HG02840 (cell line): ENCODE results near the gene IQCK.
"Not testable (repeated sequence)": the region's sequence is repeated elsewhere in the genome, so short reads cannot be mapped to it uniquely, and the experiment has no call there.

ENCODE experiments used
- ATAC-seq: cut with Tn5 transposase; IDR thresholded peaks from one replicate; pipeline ENCODE4 v1.9.1; 2021; ENCODE audit warnings: mild to moderate bottlenecking, moderate library complexity, moderate number of reproducible peaks; ENCODE audit not compliant: unreplicated experiment, low FRiP score

IQCK gene

DNA sequence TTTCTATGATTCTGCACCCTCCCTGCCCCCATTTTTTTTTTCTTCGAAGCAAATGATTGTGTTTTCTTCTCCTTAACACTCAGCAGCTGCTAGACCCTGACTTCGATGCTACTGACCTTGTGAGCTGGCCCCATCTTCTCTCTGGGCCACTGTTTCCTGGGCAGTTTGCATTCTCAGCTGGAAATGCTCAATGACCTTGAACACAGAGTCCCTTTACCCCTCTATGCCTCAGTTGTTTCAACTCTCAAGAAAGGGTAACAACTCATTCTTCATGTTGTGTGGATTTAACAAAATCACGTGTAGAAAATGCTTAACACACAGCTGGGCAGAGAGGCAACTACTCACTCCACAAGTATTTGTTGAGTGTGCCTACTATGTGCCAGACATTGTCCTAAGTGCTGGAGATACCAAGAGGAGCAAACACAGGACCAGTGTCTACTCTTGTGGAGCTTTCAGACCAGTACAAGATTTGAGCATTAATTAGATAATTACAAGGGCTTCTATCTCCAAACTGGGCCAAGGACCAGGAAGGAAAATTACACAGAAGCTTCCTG, 66.2 kb downstream of the IQCK start:
- no peak for ATAC-seq

DNA sequence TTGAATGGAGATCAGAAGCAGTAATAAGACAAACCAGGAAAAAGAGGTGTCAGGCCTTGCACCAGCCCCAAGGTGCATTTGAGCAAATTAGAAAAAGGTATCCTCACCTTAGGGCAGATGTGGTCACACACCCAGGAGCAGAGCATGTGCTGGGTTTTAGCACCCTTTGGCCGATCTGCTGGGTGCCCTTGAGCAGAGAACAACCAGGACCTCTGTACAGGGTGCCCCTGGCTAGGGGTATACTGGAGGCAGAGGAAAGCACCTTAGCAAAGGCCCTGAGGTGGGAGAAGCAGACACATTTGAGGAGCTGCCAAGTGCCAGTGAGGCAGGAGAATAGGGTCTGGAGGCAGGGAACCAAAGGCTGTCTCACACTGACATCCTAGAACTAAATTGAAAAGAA, 67.0 kb downstream of the IQCK start:
- ATAC-seq: no peak

- no peak for ATAC-seq
Measured at GRCh38 chr16:19785512-19786130, 67.5 kb downstream of the IQCK start.

GRCh38 chr16:19801369-19801768, 83.3 kb downstream of the IQCK start:
- ATAC-seq: not testable (repeated sequence)

GRCh38 chr16:19801824-19802223, 83.8 kb downstream of the IQCK start:
- ATAC-seq: not testable (repeated sequence)

DNA sequence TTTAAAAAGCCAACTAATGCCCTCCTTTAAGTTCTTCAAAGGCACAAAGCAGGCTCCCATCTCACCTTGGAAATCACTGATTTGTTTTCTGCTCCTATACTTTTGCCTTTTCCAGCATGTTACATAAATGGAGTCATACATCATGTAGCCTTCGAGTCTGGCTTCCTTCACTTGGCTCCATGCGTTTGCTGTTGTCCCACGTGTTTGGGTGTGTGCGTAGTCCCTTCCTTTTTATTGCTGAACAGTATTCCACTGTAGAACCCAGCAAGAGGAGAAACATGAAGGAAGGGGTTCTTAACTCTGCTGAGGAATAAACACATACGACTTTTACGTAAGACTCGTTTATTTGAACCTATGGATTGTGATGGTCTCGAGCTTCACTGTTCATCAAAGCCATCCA, 84.5 kb downstream of the IQCK start:
- ATAC-seq: no peak

DNA sequence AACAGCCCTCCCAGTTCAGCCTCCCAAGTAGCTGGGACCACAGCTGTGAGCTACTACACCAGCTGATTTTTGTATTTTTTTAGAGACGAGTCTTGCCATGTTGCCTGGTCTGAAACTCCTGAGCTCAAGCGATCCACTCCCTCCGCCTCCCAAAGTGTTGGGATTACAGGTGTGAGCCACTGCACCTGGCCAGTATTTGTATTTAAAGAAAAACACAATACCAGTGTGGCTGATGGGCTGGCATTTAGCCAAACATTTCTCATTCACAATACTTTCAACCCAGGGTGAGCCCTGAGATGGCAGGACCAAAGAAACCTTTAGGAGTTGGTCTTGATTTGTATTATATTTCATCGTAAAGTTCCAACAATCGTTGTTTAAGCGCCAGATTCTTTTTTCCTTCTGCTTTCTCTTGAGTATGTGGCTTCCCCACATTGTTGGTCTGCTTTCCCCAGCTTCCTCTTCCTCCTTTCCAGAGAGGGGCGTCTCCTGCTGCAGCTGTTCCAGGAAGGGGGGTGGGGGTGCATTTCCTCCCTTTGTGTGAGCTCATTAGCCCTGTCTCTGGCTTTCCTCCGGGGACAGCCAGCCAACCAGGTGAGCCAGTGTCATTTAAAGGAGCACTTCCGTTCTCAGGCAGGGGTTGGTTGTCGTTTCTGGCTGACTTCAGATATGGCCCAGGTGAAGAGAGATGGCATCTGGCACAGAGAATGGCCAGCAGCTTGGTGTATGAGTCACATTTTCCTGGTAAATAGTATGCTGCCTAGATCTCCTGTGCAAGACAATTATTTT, 86.7 kb downstream of the IQCK start:
- ATAC-seq: no peak

GRCh38 chr16:19805459-19806162, 87.5 kb downstream of the IQCK start:
- ATAC-seq: no peak

- ATAC-seq: no peak
Measured at GRCh38 chr16:19808061-19808641, 90.1 kb downstream of the IQCK start.

- ATAC-seq: no peak
Measured at GRCh38 chr16:19809121-19809635, 91.1 kb downstream of the IQCK start.

DNA sequence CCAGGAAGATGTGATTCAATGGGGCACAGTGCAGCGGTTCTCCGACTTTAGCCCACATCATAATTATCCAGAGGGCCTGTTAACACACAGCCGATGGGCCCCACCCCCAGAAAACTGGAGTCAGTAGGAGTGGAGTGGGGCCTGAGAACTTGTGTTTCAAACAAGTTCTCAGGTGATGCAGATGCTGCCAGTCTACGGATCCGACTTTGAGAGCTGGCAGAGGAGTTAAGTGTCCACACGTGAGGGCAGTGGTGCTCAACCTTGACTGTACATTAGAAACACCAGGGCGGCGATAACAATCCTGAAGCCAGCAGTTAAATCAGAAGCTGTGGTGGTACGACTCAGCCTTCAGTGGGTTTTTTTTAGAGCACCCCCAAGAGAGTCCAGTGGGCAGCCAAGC, 91.6 kb downstream of the IQCK start:
- no peak for ATAC-seq

- ATAC-seq: no peak
Measured at GRCh38 chr16:19810817-19811731, 93.0 kb downstream of the IQCK start.

GRCh38 chr16:19812986-19813385, 94.9 kb downstream of the IQCK start:
- ATAC-seq: no peak

GRCh38 chr16:19815418-19815817, 97.3 kb downstream of the IQCK start:
- ATAC-seq: no peak

DNA sequence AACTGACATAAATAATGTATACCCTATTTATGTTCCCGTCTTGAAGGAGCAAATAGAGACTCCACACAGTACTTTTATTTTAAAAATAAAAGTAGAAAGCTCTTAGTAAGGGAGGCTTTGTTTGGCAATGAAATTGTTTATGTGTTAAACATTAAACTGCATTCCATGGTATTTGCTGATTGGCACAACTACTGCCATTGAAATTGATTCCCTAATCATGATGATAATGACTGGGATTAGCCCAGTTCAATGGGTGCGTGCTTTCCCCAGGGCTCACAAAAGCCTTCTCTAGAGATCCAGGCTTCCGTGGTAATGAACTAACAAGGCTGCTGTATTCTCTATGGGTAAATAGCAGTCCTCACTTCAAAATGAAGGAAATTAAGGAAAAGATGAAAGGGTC, 99.1 kb downstream of the IQCK start:
- no peak for ATAC-seq

DNA sequence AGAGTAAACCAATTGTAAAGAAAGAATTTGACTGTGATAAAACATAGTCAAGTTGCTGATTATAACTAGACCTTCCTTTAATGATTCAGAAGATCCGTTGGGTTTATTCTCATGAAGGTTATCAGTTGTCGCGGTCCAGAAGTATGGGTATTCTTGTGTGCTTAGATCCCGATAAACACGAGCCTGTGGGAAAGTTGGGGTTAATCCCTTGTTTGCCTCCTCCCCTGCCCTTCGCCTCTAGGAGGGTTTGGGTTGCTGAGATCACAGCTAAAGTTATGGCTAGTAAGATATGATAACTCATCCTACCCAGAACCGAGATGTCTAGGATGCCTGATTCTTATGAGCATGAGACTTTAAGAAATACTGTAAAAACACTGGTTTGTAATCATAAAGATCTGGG, 99.8 kb downstream of the IQCK start:
- no peak for ATAC-seq

GRCh38 chr16:19822533-19822932, 104.5 kb downstream of the IQCK start:
- no peak for ATAC-seq

DNA sequence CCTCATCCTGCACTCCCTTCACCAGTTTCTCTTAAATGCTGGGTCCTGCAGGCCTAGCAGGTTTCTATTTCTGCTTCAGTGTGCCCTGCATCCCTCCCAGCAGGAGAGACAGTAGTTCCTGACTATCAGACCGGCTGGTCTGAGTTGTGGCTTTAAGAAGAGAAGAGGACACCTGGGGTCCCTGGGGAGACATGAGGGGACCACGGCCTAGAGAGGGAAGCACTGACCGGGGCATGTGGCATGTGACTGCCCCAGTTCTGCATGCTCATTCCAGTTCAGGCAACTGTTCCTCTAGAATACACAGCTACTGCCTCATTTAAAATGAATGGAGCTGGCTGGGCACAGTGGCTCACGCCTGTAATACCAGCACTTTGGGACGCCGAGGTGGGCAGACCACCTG, 105.3 kb downstream of the IQCK start:
- ATAC-seq: no peak

DNA sequence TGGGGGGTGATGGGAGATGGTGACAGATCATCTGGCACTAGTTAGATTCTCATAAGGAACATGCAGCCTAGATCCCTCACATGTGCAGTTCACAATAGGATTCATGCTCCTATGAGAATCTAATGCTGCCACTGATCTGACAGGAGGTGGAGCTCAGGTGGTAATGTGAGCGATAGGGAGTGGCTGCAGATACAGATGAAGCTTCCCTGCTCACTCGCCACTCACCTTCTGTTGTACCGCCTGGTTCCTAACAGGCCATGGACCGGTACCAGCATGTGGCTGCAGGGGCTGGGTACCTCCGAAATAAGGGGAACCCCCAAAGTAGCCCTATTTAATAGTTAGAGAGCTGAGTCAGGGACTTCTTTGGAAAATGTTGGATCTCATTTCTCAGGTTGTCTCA, 106.1 kb downstream of the IQCK start:
- no peak for ATAC-seq
